ENCODE data around the gene LSM3.

LSM3 gene

DNA sequence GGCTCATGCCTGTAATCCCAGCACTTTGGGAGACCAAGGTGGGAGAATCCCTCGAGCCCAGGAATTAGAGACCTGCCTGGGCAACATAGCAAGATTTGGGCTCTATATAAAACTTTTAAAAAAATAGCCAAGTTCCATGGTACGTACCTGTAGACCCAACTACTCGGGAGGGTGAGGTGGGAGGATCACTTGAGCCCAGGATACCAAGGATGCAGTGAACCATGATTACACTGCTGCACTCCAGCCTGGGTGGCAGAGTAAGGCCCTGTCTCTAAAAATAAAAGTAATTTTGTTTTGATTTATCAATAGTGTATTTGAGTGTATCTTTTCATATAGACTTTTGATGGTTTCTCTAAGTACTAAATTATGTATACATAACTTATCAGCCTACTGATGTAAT lies 63.1 kb downstream of the LSM3 start:
- DNase-seq (ENCODE audit: low read depth) = no peak

DNA sequence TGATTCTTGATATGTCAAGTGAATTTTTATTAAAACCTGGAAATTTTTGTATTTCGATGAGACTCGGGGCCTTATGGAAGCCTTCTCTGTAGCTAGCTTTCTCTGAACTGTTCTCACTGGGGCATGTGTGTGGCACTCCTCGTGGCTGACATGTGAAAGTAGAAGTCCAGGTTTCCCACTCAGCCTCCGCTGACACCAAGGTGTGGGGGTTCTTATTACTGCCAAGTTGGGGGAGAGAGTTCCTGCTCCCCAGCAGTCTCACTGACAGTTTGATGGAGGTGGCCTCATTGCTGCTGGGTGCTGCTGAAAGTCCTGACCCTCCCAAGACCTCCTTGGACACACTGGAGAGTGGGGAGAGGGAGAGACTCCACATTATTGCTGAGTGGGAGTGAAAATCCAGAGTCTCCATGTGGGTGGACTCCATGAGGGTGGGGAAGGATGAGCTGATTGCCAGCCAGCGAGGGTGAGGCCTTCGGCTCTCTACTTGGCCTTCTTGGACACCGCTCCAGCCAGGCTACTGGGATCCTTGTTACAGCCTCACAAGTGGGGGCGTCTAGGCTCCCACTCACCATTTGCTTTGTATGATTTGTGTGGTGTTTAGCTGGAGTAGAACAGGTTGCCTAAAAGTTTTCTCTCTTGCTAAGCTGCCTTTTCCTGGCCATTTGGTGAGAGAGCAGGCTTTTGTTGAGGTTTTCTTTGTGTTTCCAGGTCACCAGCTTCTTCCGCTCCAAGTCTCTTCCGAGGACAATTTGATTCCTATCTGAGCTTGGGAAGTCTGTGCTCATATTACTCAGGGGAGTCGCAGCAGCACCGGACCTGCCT lies 64.1 kb downstream of the LSM3 start:
- no peak for DNase-seq (ENCODE audit: low read depth)

DNA sequence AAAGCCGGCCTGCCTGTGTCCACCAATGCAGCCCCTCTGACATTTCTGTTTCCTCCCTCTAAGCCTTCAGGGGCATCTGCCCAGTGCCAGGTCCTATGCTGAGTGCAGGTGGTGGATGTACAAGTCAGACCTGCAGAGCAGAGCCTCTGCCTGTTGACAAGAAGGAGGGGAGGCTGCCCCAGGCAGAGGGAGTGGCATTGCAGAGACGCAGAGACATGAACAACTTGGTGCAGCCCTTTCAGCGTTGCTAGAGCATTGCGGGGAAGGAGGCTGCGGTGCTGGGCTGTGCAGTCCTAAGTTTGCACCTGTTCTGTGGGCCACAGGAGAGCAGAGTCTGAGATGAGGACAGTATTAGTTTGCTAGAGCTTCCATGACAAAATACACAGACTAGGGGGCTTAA lies 65.2 kb downstream of the LSM3 start:
- DNase-seq (ENCODE audit: low read depth) = no peak

DNA sequence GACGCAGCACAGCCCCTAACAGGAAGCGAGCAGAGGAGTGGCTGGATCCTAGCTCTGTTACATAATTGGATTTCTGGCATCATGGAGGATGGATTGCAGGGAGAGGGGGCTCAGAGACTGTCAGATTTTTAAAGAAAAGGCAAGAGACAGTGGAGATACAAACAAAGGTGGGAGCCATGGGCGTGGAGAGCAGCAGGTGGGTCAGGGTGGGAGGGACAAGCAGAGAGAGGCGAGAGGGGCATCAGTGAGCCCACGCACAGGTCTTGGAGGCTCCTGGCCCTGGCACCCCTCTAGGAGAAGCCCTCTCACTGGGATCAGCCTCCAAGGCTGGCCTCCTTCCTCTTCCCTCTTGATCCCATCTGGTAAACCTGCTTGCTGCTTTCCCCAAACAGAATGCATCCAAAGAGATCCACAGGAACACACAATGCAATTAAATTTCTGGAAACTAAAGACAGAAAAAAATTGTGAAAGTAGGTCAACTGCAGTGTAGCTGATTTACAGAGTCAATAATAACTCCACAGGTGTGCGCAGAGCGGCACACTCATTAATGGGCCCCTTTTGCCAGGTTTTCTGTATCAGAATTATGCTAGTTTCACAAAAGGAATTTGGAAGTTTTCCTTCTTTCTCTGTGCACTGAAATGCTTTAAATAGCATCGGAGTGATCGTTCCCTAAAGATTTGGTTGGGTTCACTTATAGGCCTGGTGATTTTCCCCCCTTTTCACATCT lies 66.1 kb downstream of the LSM3 start:
- DNase-seq (ENCODE audit: low read depth) = no peak

DNA sequence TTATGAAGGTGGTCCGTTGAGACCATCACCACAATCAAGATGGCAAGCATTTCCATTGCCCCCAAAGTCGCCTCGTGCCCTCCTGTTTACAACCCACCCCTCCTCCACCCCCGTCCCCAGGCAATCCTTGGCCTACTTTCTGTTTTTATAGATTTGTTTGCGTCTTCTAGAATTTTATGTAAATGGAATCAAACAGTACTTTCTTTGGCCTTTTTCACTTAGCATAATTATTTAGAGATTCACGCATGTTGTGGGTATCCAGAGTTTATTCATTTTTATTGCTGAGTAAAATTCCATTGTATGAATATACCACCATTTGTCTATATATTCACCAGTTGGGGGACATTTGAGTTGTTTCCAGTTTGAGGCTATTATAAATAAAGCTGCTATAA lies 66.6 kb downstream of the LSM3 start:
- no peak for DNase-seq (ENCODE audit: low read depth)

DNA sequence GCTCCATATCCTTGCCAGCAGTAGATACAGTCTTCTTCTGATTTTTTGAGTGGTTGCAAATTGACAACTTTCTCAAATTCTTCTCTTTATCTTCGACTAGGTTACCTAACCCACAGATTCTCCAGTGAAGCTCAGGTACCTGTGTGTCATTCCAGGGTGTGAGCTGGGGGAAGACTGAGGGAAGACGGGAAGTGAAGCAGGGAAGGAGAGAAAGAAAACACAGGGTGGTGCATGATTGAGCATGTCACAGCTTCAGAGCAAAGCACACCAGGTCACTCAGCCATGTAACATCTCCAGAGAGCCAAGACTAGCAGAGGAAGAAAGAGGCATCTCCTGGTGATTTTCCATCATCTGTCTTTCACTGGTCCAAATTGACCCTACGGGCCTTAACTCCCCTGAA lies 67.2 kb downstream of the LSM3 start:
- DNase-seq (ENCODE audit: low read depth) = no peak

DNA sequence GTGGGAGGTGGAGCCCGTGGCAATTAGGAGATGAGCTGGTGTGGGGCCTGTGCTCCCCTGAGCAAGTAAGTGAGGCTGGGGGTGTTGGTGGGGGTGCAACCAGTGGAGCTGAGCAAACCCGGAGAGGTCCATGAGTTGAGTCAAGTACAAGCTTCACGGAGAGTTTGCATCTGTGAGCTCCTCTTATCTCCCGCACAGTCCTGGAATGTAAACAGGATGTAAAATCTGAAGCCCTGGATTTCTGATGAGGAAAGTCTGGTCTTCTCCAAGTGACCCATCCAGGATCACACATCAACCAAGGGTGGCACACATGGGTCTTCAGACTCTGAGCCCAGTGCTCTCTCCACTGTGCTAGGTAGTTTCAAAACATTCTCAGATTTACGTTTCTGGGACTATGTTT lies 67.8 kb downstream of the LSM3 start:
- DNase-seq (ENCODE audit: low read depth) = no peak

DNA sequence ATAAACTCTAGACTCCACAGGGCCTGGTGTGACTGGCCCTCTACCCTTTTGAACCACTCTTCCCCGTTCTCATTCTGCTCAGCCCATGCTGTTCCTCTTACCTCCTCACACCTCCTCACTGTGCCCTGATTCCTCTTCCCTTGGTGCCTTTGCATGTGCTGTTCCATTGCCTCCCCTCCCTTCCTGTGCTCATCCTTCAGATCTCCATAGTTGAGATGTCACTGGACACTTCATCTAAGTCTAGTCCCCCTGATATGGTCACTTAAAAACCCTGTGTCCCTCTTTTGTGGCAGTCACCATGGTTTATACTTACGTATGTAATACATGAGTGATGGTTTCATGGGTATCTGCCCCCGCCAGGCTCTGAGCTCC lies 69.8 kb downstream of the LSM3 start:
- no peak for DNase-seq (ENCODE audit: low read depth)

DNA sequence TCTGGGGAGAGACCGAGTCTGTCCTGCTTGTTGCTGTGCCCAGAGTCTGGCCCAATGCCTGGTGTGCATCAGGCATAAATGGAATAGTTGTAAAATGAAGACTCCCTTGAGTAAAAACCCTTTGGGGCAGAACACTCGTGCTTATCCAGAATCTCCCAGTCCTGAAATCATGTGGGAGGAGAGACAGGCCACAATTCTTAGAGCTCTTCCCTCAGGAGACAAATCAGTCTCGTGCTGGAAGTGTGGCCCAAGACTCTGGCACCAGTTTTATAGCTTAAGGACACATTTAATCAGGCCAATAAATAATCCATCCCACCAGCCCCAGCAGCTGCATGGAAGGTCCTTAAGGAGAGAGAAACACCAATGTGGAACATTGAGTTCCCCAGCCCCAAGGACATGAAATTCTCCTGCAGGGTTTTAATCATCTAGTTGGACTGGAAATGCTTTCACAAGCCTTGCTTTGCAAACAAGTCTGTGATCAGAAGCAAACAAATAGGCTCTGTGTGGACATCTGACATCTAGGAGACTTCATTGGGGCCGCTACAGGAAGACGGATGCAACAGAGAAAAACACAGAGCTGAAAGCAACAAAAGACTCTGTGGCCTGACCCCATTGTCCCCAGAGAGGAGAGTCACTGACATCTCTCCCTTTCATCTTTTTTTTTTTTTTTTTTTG lies 70.4 kb downstream of the LSM3 start:
- DNase-seq (ENCODE audit: low read depth) = no peak
